NOMO-1 (cell line): Measurements from ENCODE around the gene FBXL13.
"Not testable (repeated sequence)": the region's sequence is repeated elsewhere in the genome, so short reads cannot be mapped to it uniquely, and the experiment has no call there.

Experiments
- DNase-seq, 2 experiments: peaks; one replicate each; lab custom pipeline; 2025; ENCODE audit not compliant: unreplicated experiment in 2 of 2; lab: John Stamatoyannopoulos, UW

The FBXL13 gene

GRCh38 chr7:102788770-102789169 is 285.8 kb downstream of the FBXL13 start:
- DNase-seq: not testable (repeated sequence)

- DNase-seq: not testable (repeated sequence)
Observed at GRCh38 chr7:102780926-102781325, 293.7 kb downstream of the FBXL13 start.

- not testable (repeated sequence) for DNase-seq
Observed at GRCh38 chr7:102778663-102779062, 295.9 kb downstream of the FBXL13 start.

- DNase-seq: not testable (repeated sequence)
Observed at GRCh38 chr7:102776217-102776616, 298.4 kb downstream of the FBXL13 start.

- not testable (repeated sequence) for DNase-seq
Observed at GRCh38 chr7:102770467-102770866, 304.1 kb downstream of the FBXL13 start.

- not testable (repeated sequence) for DNase-seq
Observed at GRCh38 chr7:102769657-102770192, 304.9 kb downstream of the FBXL13 start.

- not testable (repeated sequence) for DNase-seq
Observed at GRCh38 chr7:102763295-102763905, 311.2 kb downstream of the FBXL13 start.
